SK-N-SH (cell line): Measurements from ENCODE around the gene SEBOX. TPM values are rescaled to one million over a fixed set of nuclear protein-coding genes. Genes with fewer than 3 reads are reported as not detected.
A peak's percentile ranks its signal among the peaks of the same experiment; 100 is the strongest.

Experiments used
- CTCF ChIA-PET: fragments of 300-600, 350-600 bp; formaldehyde crosslinking; extraction: SDS; loops from one replicate; lab custom pipeline; 2021; lab: Yijun Ruan, JAX
- POLR2A ChIA-PET: fragments of 350-600 bp; sonication (Branson Sonifier 250); formaldehyde crosslinking; extraction: SDS; loops from one replicate; lab custom pipeline; 2020; ENCODE audit warnings: antibody characterized with exemption, inconsistent platforms; lab: Yijun Ruan, JAX
- DNase-seq: peaks from one replicate; pipeline ENCODE4 v3.0.0; 2012
- H2AFZ ChIP-seq: fragments of 200-600 bp; sonication (generic); 2 replicates; pipeline ENCODE4 v1.8.1; 2016; ENCODE audit warnings: antibody characterized with exemption, mild to moderate bottlenecking, low read depth
- H3F3A ChIP-seq: fragments of 200-600 bp; sonication (generic); replicated peaks from 2 replicates; pipeline ENCODE3; 2016; ENCODE audit warnings: antibody characterized with exemption, mild to moderate bottlenecking; ENCODE audit not compliant: insufficient read depth
- H3K27ac ChIP-seq, 2 experiments: fragments of 200-500 bp in 1 of 2; fragments of 200-600 bp in 1 of 2; sonication (Bioruptor generic) in 1 of 2; sonication (generic), shearing (Covaris generic) in 1 of 2; 2 replicates each; pipeline versions ENCODE4 v1.5.1 to v1.6.1; 2014 to 2016; ENCODE audit warnings: low read depth in 2 of 2, inconsistent platforms in 1 of 2, low read length in 1 of 2, mild to moderate bottlenecking in 1 of 2, mixed read lengths in 1 of 2
- H3K27me3 ChIP-seq: fragments of 200-600 bp; sonication (generic), shearing (Covaris generic); 2 replicates; pipeline ENCODE4 v1.6.1; 2016; ENCODE audit warnings: mixed run types; ENCODE audit not compliant: insufficient read depth
- H3K36me3 ChIP-seq, 2 experiments: fragments of 200-500 bp in 1 of 2; fragments of 200-600 bp in 1 of 2; sonication (Bioruptor generic) in 1 of 2; sonication (generic) in 1 of 2; replicated peaks in 1 of 2; 2 replicates each; pipeline versions ENCODE3 to v1.5.1; 2014 to 2016; ENCODE audit warnings: low read length in 1 of 2, mild to moderate bottlenecking in 1 of 2; ENCODE audit not compliant: insufficient read depth in 2 of 2, control insufficient read depth in 1 of 2
- H3K4me1 ChIP-seq, 2 experiments: fragments of 200-500 bp in 1 of 2; fragments of 200-600 bp in 1 of 2; sonication (Bioruptor generic) in 1 of 2; sonication (generic), shearing (Covaris generic) in 1 of 2; 2 replicates each; pipeline versions ENCODE4 v1.5.1 to v1.6.1; 2014 to 2016; ENCODE audit warnings: low read depth in 1 of 2, low read length in 1 of 2, mixed run types in 1 of 2; ENCODE audit not compliant: insufficient read depth in 2 of 2, control insufficient read depth in 1 of 2
- H3K4me2 ChIP-seq: fragments of 200-600 bp; sonication (generic), shearing (Covaris generic); 2 replicates; pipeline ENCODE4 v1.6.1; 2017; ENCODE audit warnings: mixed run types
- H3K4me3 ChIP-seq, 2 experiments: fragments of 200-500 bp in 1 of 2; fragments of 200-600 bp in 1 of 2; sonication (Bioruptor generic) in 1 of 2; sonication (generic), shearing (Covaris generic) in 1 of 2; 2 replicates each; pipeline versions ENCODE4 v1.5.1 to v1.8.1; 2014 to 2016; ENCODE audit warnings: low read depth in 2 of 2, inconsistent platforms in 1 of 2, low read length in 1 of 2, mild to moderate bottlenecking in 1 of 2, mixed read lengths in 1 of 2, moderate library complexity in 1 of 2
- H3K79me2 ChIP-seq: fragments of 200-600 bp; sonication (generic); 2 replicates; pipeline ENCODE4 v1.8.1; 2017; ENCODE audit warnings: mild to moderate bottlenecking; ENCODE audit not compliant: insufficient read depth
- H3K9ac ChIP-seq: fragments of 200-600 bp; sonication (generic); 2 replicates; pipeline ENCODE4 v1.6.1; 2017; ENCODE audit warnings: mixed run types
- H3K9me2 ChIP-seq: fragments of 200-600 bp; sonication (generic); 2 replicates; pipeline ENCODE4 v1.6.1; 2017; ENCODE audit warnings: mixed run types
- H3K9me3 ChIP-seq: fragments of 200-600 bp; sonication (generic); 2 replicates; pipeline ENCODE4 v1.6.1; 2017; ENCODE audit warnings: mixed run types, mild to moderate bottlenecking, moderate library complexity
- H4K20me1 ChIP-seq: fragments of 200-600 bp; sonication (generic); 2 replicates; pipeline ENCODE4 v1.6.1; 2017; ENCODE audit warnings: mild to moderate bottlenecking, mixed run types; ENCODE audit not compliant: insufficient read depth
- CHD2 ChIP-seq: fragments of 150-350 bp; IDR thresholded peaks from 2 replicates; pipeline ENCODE4 v1.6.1; 2018; ENCODE audit warnings: low read length; ENCODE audit not compliant: partially characterized antibody
- ELF1 ChIP-seq: IDR thresholded peaks from 2 replicates; pipeline ENCODE4 v1.4.0; 2012
- EZH2phosphoT487 ChIP-seq: fragments of 200-600 bp; sonication (generic); IDR thresholded peaks from 2 replicates; pipeline ENCODE4 v1.6.1; 2017; ENCODE audit warnings: low read depth, mixed run types, mild to moderate bottlenecking, antibody characterized with exemption, moderate library complexity, borderline replicate concordance
- FOXM1 ChIP-seq: IDR thresholded peaks from 2 replicates; pipeline ENCODE4 v1.4.0; 2012; ENCODE audit warnings: low read depth, mild to moderate bottlenecking
- GABPA ChIP-seq: IDR thresholded peaks from 2 replicates; pipeline ENCODE4 v1.4.0; 2012; ENCODE audit warnings: low read depth, mild to moderate bottlenecking
- JUND ChIP-seq: IDR thresholded peaks from 2 replicates; pipeline ENCODE4 v1.4.0; 2012
- MXI1 ChIP-seq: IDR thresholded peaks from 2 replicates; pipeline ENCODE4 v1.6.1; 2012; ENCODE audit warnings: mild to moderate bottlenecking, low read depth, low read length, improper control_type of control experiment
- NFIC ChIP-seq: IDR thresholded peaks from 2 replicates; pipeline ENCODE4 v1.4.0; 2012; ENCODE audit warnings: borderline replicate concordance
- NRF1 ChIP-seq: IDR thresholded peaks from 2 replicates; pipeline ENCODE4 v1.6.1; 2012; ENCODE audit warnings: low read depth, mild to moderate bottlenecking, low read length
- TEAD4 ChIP-seq: IDR thresholded peaks from 2 replicates; pipeline ENCODE4 v1.4.0; 2012; ENCODE audit warnings: mild to moderate bottlenecking, borderline replicate concordance; ENCODE audit not compliant: insufficient read depth
- WGBS: methylation state at CpG from one replicate; pipeline ENCODE4 v1.1.6; 2017; ENCODE audit warnings: low lambda C conversion rate; 5-methylcytosine and 5-hydroxymethylcytosine counted together
- polyA plus RNA-seq, 3 experiments: library from polyadenylated mRNA; depleted of rRNA; stranded (reverse); fragments of >200 nt; gene quantifications; 2 replicates each; pipeline ENCODE4 v1.2.3, GENCODE V29; 2012
- TF ChIP-seq, protein P1 (sequence below): IDR thresholded peaks from 2 replicates; pipeline ENCODE4 v1.4.0; 2012; ENCODE audit warnings: low read depth, borderline replicate concordance
- TF ChIP-seq, protein P2 (sequence below): IDR thresholded peaks from 2 replicates; pipeline ENCODE4 v1.4.0; 2012; ENCODE audit warnings: low read depth, borderline replicate concordance
- TF ChIP-seq, protein P3 (sequence below): fragments of 150-350 bp; IDR thresholded peaks from 2 replicates; pipeline ENCODE4 v1.6.1; 2017; ENCODE audit warnings: antibody characterized with exemption, low read length, low read depth, borderline replicate concordance
- TF ChIP-seq, protein P4 (sequence below): fragments of 150-350 bp; IDR thresholded peaks from 2 replicates; pipeline ENCODE4 v1.6.1; 2016; ENCODE audit warnings: mild to moderate bottlenecking, low read depth, low read length

SEBOX gene
- polyA plus RNA-seq, 1 of the 3 experiments (the other 2 are of a cell fraction), result not detected

DNA sequence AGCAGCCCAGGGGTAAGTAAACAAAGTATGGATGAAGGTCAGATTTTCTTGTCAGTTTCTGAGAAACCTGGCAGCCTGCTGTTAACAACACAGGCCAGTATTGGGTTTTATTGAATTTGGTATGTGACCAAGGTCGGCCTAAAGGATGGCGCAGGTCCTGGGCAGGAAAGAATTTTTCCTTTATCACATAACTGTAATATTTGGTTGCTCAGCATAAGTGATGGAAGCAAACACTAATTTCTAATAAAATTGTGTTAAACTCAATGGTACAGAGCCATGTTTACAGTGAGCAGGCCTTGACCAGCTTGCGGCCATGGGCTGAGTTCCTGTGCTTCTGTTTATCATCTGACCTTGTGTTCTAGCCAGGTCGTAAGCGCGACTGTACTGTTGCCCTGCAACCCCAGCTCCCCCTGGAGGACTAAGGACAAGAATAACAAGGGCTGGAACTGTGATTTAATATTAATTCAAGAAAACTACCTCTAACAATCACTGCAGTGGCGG is 18.2 kb downstream of the SEBOX start (continued):
- TF ChIP-seq, protein P1, sequence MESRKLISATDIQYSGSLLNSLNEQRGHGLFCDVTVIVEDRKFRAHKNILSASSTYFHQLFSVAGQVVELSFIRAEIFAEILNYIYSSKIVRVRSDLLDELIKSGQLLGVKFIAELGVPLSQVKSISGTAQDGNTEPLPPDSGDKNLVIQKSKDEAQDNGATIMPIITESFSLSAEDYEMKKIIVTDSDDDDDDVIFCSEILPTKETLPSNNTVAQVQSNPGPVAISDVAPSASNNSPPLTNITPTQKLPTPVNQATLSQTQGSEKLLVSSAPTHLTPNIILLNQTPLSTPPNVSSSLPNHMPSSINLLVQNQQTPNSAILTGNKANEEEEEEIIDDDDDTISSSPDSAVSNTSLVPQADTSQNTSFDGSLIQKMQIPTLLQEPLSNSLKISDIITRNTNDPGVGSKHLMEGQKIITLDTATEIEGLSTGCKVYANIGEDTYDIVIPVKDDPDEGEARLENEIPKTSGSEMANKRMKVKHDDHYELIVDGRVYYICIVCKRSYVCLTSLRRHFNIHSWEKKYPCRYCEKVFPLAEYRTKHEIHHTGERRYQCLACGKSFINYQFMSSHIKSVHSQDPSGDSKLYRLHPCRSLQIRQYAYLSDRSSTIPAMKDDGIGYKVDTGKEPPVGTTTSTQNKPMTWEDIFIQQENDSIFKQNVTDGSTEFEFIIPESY, result no peak
- TF ChIP-seq, protein P2, sequence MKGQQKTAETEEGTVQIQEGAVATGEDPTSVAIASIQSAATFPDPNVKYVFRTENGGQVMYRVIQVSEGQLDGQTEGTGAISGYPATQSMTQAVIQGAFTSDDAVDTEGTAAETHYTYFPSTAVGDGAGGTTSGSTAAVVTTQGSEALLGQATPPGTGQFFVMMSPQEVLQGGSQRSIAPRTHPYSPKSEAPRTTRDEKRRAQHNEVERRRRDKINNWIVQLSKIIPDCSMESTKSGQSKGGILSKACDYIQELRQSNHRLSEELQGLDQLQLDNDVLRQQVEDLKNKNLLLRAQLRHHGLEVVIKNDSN, result no peak
- TF ChIP-seq CHD2, result no peak
- TF ChIP-seq GABPA, result no peak
- TF ChIP-seq EZH2phosphoT487, result no peak
- no peak for TF ChIP-seq MXI1
- TF ChIP-seq FOXM1, result no peak
- 0 out of 2 replicates have a peak, but pooled peaks have one; percentile 15 for TF ChIP-seq JUND
- TF ChIP-seq NRF1, result no peak
- TF ChIP-seq, all 33 proteins: peak for 4

DNA sequence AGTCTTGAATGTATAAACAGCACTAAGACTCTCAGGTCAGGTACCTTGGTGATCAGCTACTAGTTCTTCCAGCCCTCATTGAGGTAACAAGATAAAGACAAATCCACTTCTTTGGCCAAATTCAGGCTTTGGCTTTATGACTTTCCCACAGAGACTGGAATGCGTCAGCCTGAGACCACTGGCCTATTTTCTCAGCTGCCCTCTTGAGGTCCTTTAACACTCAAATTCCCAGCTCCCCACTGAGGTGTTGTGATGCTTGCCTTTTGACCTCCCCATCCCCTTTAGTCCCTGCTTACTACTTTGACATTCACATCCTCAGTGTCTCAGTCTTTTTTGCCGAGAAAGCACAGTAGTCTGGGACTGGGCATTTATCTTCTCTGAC is 18.8 kb downstream of the SEBOX start:
- Histone ChIP-seq H3K79me2 (peaks cover 8% of the 10 kb centered on the region; the same call in 1 of the 2 replicates), H3K36me3 (peaks cover 60 to 82% of the 10 kb centered on the region in 2 experiments), H3K4me3 (no peak overlapping the region)
- no peak for TF ChIP-seq ELF1
- TF ChIP-seq MXI1, result no peak
- TF ChIP-seq NFIC, result no peak
- TF ChIP-seq, protein P3, sequence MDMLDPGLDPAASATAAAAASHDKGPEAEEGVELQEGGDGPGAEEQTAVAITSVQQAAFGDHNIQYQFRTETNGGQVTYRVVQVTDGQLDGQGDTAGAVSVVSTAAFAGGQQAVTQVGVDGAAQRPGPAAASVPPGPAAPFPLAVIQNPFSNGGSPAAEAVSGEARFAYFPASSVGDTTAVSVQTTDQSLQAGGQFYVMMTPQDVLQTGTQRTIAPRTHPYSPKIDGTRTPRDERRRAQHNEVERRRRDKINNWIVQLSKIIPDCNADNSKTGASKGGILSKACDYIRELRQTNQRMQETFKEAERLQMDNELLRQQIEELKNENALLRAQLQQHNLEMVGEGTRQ, result no peak
- TF ChIP-seq, protein P4, sequence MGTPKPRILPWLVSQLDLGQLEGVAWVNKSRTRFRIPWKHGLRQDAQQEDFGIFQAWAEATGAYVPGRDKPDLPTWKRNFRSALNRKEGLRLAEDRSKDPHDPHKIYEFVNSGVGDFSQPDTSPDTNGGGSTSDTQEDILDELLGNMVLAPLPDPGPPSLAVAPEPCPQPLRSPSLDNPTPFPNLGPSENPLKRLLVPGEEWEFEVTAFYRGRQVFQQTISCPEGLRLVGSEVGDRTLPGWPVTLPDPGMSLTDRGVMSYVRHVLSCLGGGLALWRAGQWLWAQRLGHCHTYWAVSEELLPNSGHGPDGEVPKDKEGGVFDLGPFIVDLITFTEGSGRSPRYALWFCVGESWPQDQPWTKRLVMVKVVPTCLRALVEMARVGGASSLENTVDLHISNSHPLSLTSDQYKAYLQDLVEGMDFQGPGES, result no peak
- TF ChIP-seq CHD2, result no peak
- TF ChIP-seq TEAD4, result no peak
- TF ChIP-seq, all 33 proteins: peak for 0
- Histone ChIP-seq H3K27me3 (no peaks in the 10 kb centered on the region), H3K9ac (peak overlapping the region; percentile 5; the same call in 1 of the 2 replicates), H3K9me2 (no peaks in the 10 kb centered on the region), H3K27ac (peak overlapping the region; percentile 80 to 83), H3F3A (peaks cover 43% of the 10 kb centered on the region), H4K20me1 (no peaks in the 10 kb centered on the region), H3K4me2 (peak overlapping the region; percentile 53), H3K9me3 (no peaks in the 10 kb centered on the region), H2AFZ (no peak overlapping the region), H3K4me1 (peaks cover 9 to 23% of the 10 kb centered on the region in 2 experiments)
- CTCF ChIA-PET, result interaction anchor here (0.8 to 2.0 kb wide), 5 partner anchors 9 to 118 kb away, joined by 3 to 8 read pairs (median 3); partner anchors contain the start of genes IFT20, POLDIP2 and TNFAIP1
- 98% methylated on average over 2 of the region's 2 CpGs for WGBS
- no peak for DNase-seq
- POLR2A ChIA-PET, result interaction anchor here (0.9 to 2.3 kb wide), 2 partner anchors 10 to 11 kb away, joined by 3 to 14 read pairs; partner anchors contain the start of genes IFT20, POLDIP2 and TNFAIP1
